Common myeloid progenitor, CD34-positive (primary cell): ENCODE results near the gene RDH5.

Source experiments
- CTCF ChIA-PET: fragments of 350-600 bp; sonication (Branson Sonifier 250); formaldehyde crosslinking; loops from one replicate; lab custom pipeline; 2021; ENCODE audit warnings: antibody characterized with exemption; lab: Charles Lee
- POLR2A ChIA-PET: fragments of 350-600 bp; sonication (Branson Sonifier 250); formaldehyde crosslinking; loops from one replicate; lab custom pipeline; 2021; ENCODE audit warnings: antibody characterized with exemption; lab: Charles Lee
- DNase-seq, 3 donors: peaks; one replicate each; pipeline versions ENCODE4 v3.0.0 to v3.0.0-alpha.2; 2013
- H3K27ac ChIP-seq, 2 experiments: 1 replicate in 1 of 2; 2 replicates in 1 of 2; pipeline ENCODE4 v1.7.0; 2013; ENCODE audit warnings: inconsistent platforms in 2 of 2, low read length in 2 of 2, mild to moderate bottlenecking in 2 of 2, low read depth in 1 of 2, moderate library complexity in 1 of 2; ENCODE audit not compliant: severe bottlenecking in 2 of 2, insufficient read depth in 1 of 2, poor library complexity in 1 of 2
- H3K27me3 ChIP-seq, 5 experiments: replicated peaks in 2 of 5; 1 replicate in 3 of 5; 2 replicates in 2 of 5; pipeline versions ENCODE4 v1.6.1 to v1.7.0; 2013; ENCODE audit warnings: low read length in 4 of 5, mild to moderate bottlenecking in 2 of 5, moderate library complexity in 2 of 5, inconsistent platforms in 1 of 5; ENCODE audit not compliant: insufficient read depth in 5 of 5, control insufficient read depth in 4 of 5
- H3K36me3 ChIP-seq, 4 experiments: 1 replicate in 2 of 4; 2 replicates in 2 of 4; pipeline versions ENCODE4 v1.6.1 to v1.7.0; 2013; ENCODE audit warnings: low read length in 3 of 4, control low read depth in 1 of 4, mild to moderate bottlenecking in 1 of 4; ENCODE audit not compliant: control insufficient read depth in 4 of 4, insufficient read depth in 4 of 4
- H3K4me1 ChIP-seq, 4 experiments: 1 replicate in 3 of 4; 2 replicates in 1 of 4; pipeline versions ENCODE4 v1.6.1 to v1.7.1; 2013; ENCODE audit warnings: low read length in 3 of 4, mild to moderate bottlenecking in 3 of 4, control low read depth in 1 of 4, inconsistent platforms in 1 of 4, moderate library complexity in 1 of 4; ENCODE audit not compliant: control insufficient read depth in 4 of 4, insufficient read depth in 4 of 4; ENCODE audit errors: control extremely low read depth in 1 of 4
- H3K4me3 ChIP-seq, 7 experiments: 1 replicate in 4 of 7; 2 replicates in 3 of 7; pipeline versions ENCODE4 v1.5.1 to v1.7.0; 2013; ENCODE audit warnings: mild to moderate bottlenecking in 7 of 7, low read length in 6 of 7, moderate library complexity in 6 of 7, inconsistent platforms in 2 of 7, low read depth in 2 of 7, control low read depth in 1 of 7; ENCODE audit not compliant: insufficient read depth in 4 of 7, control insufficient read depth in 1 of 7; ENCODE audit errors: extremely low read depth in 1 of 7
- H3K9me3 ChIP-seq, 5 experiments: 1 replicate in 4 of 5; 2 replicates in 1 of 5; pipeline versions ENCODE4 v1.6.1 to v1.7.1; 2013; ENCODE audit warnings: low read length in 4 of 5, mild to moderate bottlenecking in 2 of 5, inconsistent platforms in 1 of 5, low read depth in 1 of 5, moderate library complexity in 1 of 5; ENCODE audit not compliant: control insufficient read depth in 4 of 5, insufficient read depth in 2 of 5; ENCODE audit errors: control extremely low read depth in 1 of 5
- WGBS: methylation state at CpG from one replicate; pipeline ENCODE4 v1.1.5; 2013; ENCODE audit not compliant: insufficient coverage; 5-methylcytosine and 5-hydroxymethylcytosine counted together

The RDH5 gene

DNA sequence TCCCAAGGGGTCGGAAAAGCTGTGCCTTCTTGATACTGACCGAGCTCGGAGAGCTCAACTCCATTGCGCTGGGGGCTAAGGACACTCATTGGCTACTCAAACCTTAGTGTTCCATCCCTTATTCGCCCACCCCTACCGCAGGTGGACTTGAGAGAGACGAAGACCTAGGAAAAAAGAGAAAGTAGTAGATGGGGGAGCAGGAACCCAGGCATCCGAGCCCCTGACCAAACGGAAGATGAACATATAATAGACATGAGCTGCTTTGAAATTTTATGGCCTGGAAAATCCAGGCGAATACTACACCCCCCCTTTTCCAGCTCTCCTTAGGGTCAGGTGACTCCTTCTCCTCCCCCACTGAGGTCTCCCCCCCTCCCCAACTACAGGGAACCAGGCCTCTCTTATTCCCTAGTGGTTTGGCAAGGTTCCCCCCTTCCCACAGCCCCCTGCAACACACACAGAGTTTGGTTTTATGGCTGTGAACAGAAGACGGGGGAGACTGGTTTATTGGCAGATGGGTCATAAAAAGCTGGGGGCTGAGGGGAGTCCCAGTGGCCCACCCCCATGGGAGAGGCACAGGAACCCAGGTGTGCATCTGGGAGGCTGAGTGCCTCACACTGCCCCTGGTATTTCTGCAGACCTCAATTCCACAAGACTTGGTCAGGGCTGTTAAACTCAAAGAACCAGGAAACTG is 24.3 kb downstream of the RDH5 start:
- H3K36me3 ChIP-seq, result peaks cover 0 to 12% (median 5%) of the 10 kb centered on the region in 4 experiments
- peaks cover 2 to 38% (median 27%) of the 10 kb centered on the region in 4 experiments for H3K4me1 ChIP-seq
- H3K27me3 ChIP-seq, result no peaks in the 10 kb centered on the region
- ChIA-PET CTCF (interaction anchor here (0.9 to 13.3 kb wide), 14 partner anchors 10 to 285 kb away, joined by 3 to 145 read pairs (median 3); partner anchors contain the start of gene CD63), POLR2A (interaction anchor here (0.7 to 1.8 kb wide), 3 partner anchors 10 to 73 kb away, joined by 3 to 8 read pairs (median 3); partner anchors contain the start of genes ORMDL2 and SARNP)
- no peak for DNase-seq
- H3K9me3 ChIP-seq, result no peaks in the 10 kb centered on the region
- WGBS, result 13% methylated on average over 8 of the region's 11 CpGs
- peak overlapping the region; percentile 50 to 91 (median 78) for H3K4me3 ChIP-seq
- H3K27ac ChIP-seq, result peak overlapping the region in 1 of 2 experiments; percentile 37

DNA sequence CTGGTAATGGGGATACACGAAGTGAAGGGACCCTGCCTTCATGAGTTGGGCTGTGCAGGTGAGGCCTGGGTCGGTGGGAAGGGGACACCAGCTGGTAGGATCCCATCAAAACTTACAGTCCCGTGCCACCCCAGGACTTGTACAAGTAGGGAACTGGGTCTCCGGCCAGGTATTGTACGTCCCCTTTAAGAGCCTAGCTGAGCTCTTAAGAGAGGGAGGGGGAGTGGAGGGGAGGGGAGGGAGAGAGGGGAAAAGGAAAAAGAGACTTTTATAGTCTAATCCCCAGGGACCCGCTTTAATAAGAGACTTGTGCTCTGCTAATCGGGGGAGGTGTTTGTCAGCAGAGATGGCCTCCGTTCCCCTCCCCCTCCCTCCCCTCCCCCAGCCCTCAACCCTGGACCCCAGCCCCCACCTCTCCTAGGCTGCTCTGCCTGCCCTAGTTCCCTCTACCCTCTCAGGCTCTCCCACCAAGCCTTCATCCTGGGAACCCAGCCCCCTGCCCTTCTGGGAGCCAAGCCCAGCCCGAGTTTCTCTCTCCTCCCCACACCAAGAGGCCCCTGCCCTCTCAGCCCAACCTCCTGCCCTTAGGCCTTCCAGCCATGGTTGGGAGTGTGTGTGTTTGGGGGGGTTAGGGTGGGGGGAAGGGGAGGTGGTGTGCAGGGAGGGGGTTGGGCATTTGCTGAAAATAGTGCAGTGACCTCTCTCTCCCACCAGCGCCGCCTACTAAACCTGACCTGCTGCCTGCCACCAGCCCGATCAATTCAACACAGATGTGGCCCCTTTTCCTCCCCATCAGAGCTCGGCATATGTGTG is 25.4 kb downstream of the RDH5 start:
- peak overlapping the region in 4 of 7 experiments; percentile 19 to 91 (median 86) for H3K4me3 ChIP-seq
- POLR2A ChIA-PET, result interaction anchor here (0.5 to 0.7 kb wide), 3 partner anchors 36 to 229 kb away, joined by 3 read pairs; no protein-coding TSS in a partner anchor
- H3K27me3 ChIP-seq, result no peaks in the 10 kb centered on the region
- peak in 1 of 3 donors; percentile 32 for DNase-seq
- H3K9me3 ChIP-seq, result no peaks in the 10 kb centered on the region
- H3K36me3 ChIP-seq, result peaks cover 0 to 20% (median 6%) of the 10 kb centered on the region in 4 experiments
- H3K27ac ChIP-seq, result no peak overlapping the region
- CTCF ChIA-PET, result interaction anchor here (0.8 to 13.3 kb wide), 9 partner anchors 11 to 194 kb away, joined by 3 to 145 read pairs (median 4); partner anchors contain the start of gene CD63
- peaks cover 2 to 38% (median 27%) of the 10 kb centered on the region in 4 experiments for H3K4me1 ChIP-seq
- 47% methylated on average over 5 of the region's 13 CpGs for WGBS

GRCh38 chr12:55746174-55746912 is 26.1 kb downstream of the RDH5 start:
- ChIA-PET POLR2A (no interaction called here), CTCF (interaction anchor here (0.8 to 13.3 kb wide), 11 partner anchors 8 to 193 kb away, joined by 3 to 145 read pairs (median 4); partner anchors contain the start of gene CD63)
- no peaks in the 10 kb centered on the region for H3K27me3 ChIP-seq
- WGBS, result 23% methylated on average over 2 of the region's 3 CpGs
- H3K36me3 ChIP-seq, result peaks cover 0 to 28% (median 10%) of the 10 kb centered on the region in 4 experiments
- DNase-seq, result no peak
- peaks cover 2 to 38% (median 27%) of the 10 kb centered on the region in 4 experiments for H3K4me1 ChIP-seq
- no peaks in the 10 kb centered on the region for H3K9me3 ChIP-seq
- no peak overlapping the region for H3K27ac ChIP-seq
- no peak overlapping the region for H3K4me3 ChIP-seq

GRCh38 chr12:55746913-55747231 is 26.7 kb downstream of the RDH5 start:
- peaks cover 5 to 33% (median 15%) of the 10 kb centered on the region in 4 experiments for H3K36me3 ChIP-seq
- H3K27me3 ChIP-seq, result no peaks in the 10 kb centered on the region
- no peak for DNase-seq
- H3K9me3 ChIP-seq, result no peaks in the 10 kb centered on the region
- no peak overlapping the region for H3K27ac ChIP-seq
- ChIA-PET POLR2A (no interaction called here), CTCF (interaction anchor here (0.9 to 13.3 kb wide), 11 partner anchors 8 to 85 kb away, joined by 3 to 145 read pairs (median 4); partner anchors contain the start of gene CD63)
- no peak overlapping the region for H3K4me3 ChIP-seq
- H3K4me1 ChIP-seq, result peaks cover 2 to 36% (median 26%) of the 10 kb centered on the region in 4 experiments

DNA sequence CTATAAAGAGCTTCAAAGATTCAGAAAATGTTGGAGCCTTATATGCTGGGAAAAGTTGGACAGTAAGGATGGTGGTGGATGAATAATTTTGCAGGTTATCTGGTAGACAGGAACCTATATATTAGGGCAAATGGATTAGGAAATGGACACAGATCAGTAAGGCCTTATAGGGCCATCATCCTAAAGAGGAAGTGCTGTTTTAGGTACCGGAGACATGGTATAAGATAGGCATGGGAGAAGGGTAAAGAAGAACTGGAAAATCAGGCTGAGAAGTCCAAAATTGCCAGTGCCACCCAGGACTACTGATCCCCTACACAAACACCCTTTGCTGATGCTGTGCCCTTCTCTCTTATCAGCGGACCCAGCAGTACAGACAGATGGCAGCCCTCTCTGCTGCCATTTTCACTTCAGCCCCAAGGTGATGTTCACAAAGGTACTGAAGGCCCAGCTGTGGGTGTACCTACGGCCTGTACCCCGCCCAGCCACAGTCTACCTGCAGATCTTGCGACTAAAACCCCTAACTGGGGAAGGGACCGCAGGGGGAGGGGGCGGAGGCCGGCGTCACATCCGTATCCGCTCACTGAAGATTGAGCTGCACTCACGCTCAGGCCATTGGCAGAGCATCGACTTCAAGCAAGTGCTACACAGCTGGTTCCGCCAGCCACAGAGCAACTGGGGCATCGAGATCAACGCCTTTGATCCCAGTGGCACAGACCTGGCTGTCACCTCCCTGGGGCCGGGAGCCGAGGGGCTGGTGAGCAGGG is 28.2 kb downstream of the RDH5 start:
- H3K4me1 ChIP-seq, result peaks cover 2 to 28% (median 18%) of the 10 kb centered on the region in 4 experiments
- 96% methylated on average over 16 of the region's 18 CpGs for WGBS
- H3K27me3 ChIP-seq, result no peaks in the 10 kb centered on the region
- POLR2A ChIA-PET, result no interaction called here
- no peak for DNase-seq
- no peaks in the 10 kb centered on the region for H3K9me3 ChIP-seq
- no peak overlapping the region for H3K27ac ChIP-seq
- H3K4me3 ChIP-seq, result no peak overlapping the region
- peaks cover 10 to 48% (median 29%) of the 10 kb centered on the region in 4 experiments for H3K36me3 ChIP-seq
- CTCF ChIA-PET, result interaction anchor here (0.7 to 13.3 kb wide), 7 partner anchors 8 to 70 kb away, joined by 4 to 145 read pairs (median 5); partner anchors contain the start of genes ORMDL2 and SARNP

GRCh38 chr12:55755246-55755645 is 35.1 kb downstream of the RDH5 start:
- Histone ChIP-seq H3K27ac (no peak overlapping the region), H3K36me3 (peaks cover 40 to 91% (median 66%) of the 10 kb centered on the region in 4 experiments), H3K9me3 (peaks cover 0 to 2% (median 0%) of the 10 kb centered on the region in 5 experiments), H3K4me1 (no peaks in the 10 kb centered on the region), H3K4me3 (no peak overlapping the region), H3K27me3 (no peaks in the 10 kb centered on the region)
- CTCF ChIA-PET, result interaction anchor here (1.1 to 13.0 kb wide), 5 partner anchors 10 to 55 kb away, joined by 3 to 145 read pairs (median 4); partner anchors contain the start of gene GDF11
- POLR2A ChIA-PET, result interaction anchor here (2.3 kb wide), 1 partner anchor 12 kb away, joined by 8 read pairs; the partner anchor contains the start of gene GDF11
- DNase-seq, result no peak
- WGBS, result 100% methylated on average over 2 of the region's 2 CpGs
